Lower leg skin (tissue), 3 donors: ENCODE results near the gene VSTM2L.

Experiments
- POLR2A ChIP-seq, 2 donors: fragments of 450-650 bp; IDR thresholded peaks; one replicate each; pipeline ENCODE4 v1.6.1; 2016 to 2017; ENCODE audit warnings: antibody characterized with exemption in 2 of 2, mild to moderate bottlenecking in 1 of 2, moderate library complexity in 1 of 2
- TF ChIP-seq, protein P1 (sequence below), 3 donors: fragments of 450-650 bp; IDR thresholded peaks; one replicate each; pipeline ENCODE4 v1.5.1; 2016; ENCODE audit warnings: antibody characterized with exemption in 3 of 3, mild to moderate bottlenecking in 3 of 3, moderate library complexity in 2 of 3

DNA sequence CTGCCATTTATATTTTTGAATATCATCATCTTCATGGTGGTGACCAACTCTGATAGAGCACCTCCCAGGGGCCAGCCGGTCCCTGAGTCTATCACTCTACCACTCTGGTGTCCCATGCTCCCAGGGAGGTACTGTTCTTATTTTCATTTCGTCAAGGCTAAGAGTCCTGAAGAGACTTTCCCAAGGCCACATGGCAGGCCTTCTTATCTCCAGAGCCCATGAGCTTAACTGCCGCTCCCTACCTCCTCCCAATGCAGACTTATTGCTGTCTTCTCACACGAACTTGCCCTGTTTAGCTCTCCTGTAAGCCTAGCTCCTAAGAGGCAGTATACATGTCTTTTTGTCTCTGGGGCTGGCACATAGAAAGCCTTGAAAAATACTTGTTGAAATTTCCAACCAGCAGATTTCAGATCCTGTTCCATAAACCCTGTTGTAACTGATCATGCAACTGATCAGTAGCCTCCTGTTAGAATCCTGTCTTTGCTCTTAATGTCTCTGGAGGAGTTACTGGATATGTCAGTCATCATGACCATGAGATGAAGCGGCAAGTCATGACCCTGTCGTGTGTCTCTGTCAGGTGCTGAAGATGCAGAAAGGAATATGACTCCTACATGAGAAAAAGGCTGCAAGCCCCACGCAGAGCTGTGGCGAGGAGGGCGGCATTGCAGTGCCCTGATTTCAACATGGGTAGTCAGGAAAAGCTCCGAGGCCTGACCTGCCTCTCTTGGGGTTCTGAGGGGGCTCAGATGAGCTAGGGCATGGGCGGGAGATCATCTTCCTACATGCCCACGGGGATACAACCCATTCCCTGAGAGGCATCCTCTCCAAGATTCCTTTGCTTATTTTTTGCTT is 70.4 kb downstream of the VSTM2L start:
- TF ChIP-seq, protein P1, sequence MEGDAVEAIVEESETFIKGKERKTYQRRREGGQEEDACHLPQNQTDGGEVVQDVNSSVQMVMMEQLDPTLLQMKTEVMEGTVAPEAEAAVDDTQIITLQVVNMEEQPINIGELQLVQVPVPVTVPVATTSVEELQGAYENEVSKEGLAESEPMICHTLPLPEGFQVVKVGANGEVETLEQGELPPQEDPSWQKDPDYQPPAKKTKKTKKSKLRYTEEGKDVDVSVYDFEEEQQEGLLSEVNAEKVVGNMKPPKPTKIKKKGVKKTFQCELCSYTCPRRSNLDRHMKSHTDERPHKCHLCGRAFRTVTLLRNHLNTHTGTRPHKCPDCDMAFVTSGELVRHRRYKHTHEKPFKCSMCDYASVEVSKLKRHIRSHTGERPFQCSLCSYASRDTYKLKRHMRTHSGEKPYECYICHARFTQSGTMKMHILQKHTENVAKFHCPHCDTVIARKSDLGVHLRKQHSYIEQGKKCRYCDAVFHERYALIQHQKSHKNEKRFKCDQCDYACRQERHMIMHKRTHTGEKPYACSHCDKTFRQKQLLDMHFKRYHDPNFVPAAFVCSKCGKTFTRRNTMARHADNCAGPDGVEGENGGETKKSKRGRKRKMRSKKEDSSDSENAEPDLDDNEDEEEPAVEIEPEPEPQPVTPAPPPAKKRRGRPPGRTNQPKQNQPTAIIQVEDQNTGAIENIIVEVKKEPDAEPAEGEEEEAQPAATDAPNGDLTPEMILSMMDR (IDR thresholded peaks at IDR 0.05): no peak
- TF ChIP-seq POLR2A (IDR thresholded peaks at IDR 0.05): no peak
